Measurements from ENCODE around the gene CLSTN2.

CLSTN2 gene

GRCh38 chr3:140206196-140207040, 271.4 kb downstream of the CLSTN2 start:
- TF ChIP-seq, protein P1, sequence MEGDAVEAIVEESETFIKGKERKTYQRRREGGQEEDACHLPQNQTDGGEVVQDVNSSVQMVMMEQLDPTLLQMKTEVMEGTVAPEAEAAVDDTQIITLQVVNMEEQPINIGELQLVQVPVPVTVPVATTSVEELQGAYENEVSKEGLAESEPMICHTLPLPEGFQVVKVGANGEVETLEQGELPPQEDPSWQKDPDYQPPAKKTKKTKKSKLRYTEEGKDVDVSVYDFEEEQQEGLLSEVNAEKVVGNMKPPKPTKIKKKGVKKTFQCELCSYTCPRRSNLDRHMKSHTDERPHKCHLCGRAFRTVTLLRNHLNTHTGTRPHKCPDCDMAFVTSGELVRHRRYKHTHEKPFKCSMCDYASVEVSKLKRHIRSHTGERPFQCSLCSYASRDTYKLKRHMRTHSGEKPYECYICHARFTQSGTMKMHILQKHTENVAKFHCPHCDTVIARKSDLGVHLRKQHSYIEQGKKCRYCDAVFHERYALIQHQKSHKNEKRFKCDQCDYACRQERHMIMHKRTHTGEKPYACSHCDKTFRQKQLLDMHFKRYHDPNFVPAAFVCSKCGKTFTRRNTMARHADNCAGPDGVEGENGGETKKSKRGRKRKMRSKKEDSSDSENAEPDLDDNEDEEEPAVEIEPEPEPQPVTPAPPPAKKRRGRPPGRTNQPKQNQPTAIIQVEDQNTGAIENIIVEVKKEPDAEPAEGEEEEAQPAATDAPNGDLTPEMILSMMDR (IDR thresholded peaks at IDR 0.05; ENCODE audit: low read depth, low read length), result peak; percentile 44
- peak; percentile 14 for DNase-seq (ENCODE audit: extremely low read depth, low read depth)

- DNase-seq (ENCODE audit: extremely low read depth, low read depth), result no peak
- TF ChIP-seq, protein P1 (IDR thresholded peaks at IDR 0.05; ENCODE audit: low read depth, low read length), result no peak
Observed at GRCh38 chr3:140207541-140207940, 272.6 kb downstream of the CLSTN2 start.

- no peak for DNase-seq (ENCODE audit: extremely low read depth, low read depth)
- TF ChIP-seq, protein P1 (IDR thresholded peaks at IDR 0.05; ENCODE audit: low read depth, low read length), result peak; percentile 56
Observed at GRCh38 chr3:140216249-140216648, 281.3 kb downstream of the CLSTN2 start.

DNA sequence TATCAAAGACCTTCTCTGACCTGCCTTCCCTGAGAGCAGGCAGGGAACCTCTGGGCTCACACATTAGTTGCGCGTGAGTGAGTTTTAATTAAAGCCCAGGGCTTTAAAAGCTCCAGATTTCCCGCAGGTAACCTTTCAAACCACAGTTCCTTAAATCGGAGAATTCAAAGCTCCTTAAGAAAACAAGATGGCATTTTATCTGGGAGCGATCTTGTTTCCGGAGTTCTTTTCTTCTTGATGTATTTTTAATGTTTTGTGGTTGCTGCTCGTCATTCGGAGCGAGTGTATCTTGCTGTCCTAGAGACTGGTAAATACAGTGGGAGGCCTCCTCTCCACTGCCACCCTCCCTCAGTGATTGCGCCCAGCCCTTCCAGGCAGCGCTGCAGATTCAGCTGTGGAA, 284.3 kb downstream of the CLSTN2 start:
- DNase-seq (ENCODE audit: extremely low read depth, low read depth), result no peak
- TF ChIP-seq, protein P1 (IDR thresholded peaks at IDR 0.05; ENCODE audit: low read depth, low read length), result no peak

DNA sequence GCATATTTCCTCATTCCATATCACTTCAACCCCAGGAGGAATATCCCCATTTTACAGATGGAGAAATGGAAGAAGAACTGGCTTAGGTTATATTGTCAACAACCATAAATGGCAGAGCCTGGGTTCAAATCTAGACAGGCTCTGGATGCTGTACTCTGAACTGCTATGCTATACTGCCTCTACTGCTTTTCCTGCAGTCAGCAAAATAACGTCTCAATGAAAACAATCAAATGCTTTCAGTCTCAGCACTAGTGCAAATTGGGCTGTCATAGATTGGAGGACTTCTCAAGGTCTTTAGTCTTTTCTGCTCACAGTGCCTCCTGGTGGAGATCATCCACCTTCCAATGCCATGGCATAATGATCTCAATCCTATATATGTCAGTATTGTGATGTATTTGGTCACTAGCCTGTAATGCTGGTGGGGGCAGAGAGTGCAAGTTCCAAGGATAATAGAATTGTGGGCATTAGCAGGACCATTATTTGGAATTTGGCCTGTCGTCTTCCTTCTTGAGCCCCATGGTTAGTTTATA, 285.0 kb downstream of the CLSTN2 start:
- DNase-seq (ENCODE audit: extremely low read depth, low read depth), result no peak
- TF ChIP-seq, protein P1 (IDR thresholded peaks at IDR 0.05; ENCODE audit: low read depth, low read length), result peak; percentile 18; the same call in 1 of the 2 replicates

DNA sequence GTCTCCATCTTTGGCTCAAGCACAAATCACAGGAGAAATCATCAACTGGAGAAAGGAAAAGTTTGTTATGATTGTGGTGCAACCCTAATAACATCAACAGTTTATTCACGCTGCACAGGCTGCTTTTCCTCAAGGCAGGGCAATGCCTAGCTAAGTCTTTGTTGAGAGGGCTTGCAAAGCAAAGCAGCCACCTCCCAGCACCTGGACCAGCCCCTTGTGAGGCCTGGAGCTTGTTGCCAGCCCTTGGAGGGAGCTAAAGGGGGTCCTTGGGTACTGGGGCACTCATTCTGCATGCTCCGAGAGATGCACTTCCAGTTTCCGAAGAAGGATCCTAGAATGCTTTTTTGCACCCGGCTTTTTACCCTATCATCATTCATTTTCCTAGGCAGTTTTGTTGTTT, 288.2 kb downstream of the CLSTN2 start:
- TF ChIP-seq, protein P1 (IDR thresholded peaks at IDR 0.05; ENCODE audit: low read depth, low read length), result no peak
- DNase-seq (ENCODE audit: extremely low read depth, low read depth), result no peak

- no peak for DNase-seq (ENCODE audit: extremely low read depth, low read depth)
- TF ChIP-seq, protein P1 (IDR thresholded peaks at IDR 0.05; ENCODE audit: low read depth, low read length), result no peak
Observed at GRCh38 chr3:140223631-140224030, 288.6 kb downstream of the CLSTN2 start.
